Measurements from ENCODE around the gene CABYR.

Gene CABYR

DNA sequence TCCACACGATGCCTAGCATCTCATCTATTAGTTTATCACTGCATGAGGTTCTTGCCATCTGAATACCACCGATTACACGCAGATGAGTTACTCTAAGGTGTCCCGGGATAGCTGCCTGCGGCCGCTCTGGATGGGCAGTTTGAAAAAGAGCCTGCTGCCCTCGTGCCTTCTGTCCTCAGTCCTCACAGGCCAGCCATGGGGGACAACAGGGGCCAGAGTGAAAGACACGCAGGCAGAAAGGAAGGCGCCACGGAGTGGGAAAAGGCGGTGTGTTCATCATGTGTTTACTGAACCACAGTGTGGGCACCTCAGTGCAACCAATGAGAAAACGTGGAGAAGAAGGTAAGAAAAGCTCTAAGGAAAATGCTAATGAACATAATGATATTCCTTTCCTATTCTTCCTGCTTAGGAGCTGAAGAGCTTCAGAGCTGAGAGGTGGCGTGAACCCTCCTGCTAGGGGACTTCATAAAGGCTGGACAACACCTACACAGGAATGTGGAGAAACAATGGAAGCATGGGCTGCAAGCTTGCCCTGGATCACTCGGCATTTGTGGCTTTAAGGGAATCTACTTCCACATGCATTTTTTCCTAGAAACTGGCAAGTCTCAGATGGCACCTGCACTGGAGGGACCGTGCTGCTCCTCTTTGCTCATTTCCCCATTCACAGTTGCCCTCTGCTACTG, 50.9 kb downstream of the CABYR start:
- no peak for DNase-seq (ENCODE audit: low read depth in 2 of 2)

DNA sequence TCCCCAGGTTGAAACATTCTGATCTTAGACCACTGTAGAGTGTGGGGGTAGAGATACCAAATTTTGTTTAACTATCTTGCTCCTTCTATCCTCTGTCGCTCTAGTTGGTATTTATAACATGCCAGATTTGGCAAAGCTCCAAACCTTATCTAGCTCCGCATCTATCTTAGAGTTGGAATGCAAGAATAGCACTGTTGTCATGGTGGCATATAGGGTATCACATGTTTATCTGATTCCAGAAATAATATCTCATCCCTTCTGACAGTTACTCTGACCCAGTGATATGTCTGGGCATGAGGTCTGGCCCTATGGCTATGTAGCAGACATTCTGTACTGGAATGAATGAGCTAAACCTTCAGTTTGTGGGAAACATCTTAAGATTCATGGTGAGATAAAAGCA, 51.7 kb downstream of the CABYR start:
- DNase-seq (ENCODE audit: low read depth in 2 of 2): no peak

- no peak for DNase-seq (ENCODE audit: low read depth in 2 of 2)
Observed at GRCh38 chr18:24195296-24196053, 56.6 kb downstream of the CABYR start.

GRCh38 chr18:24196764-24197163, 57.9 kb downstream of the CABYR start:
- no peak for DNase-seq (ENCODE audit: low read depth in 2 of 2)

- no peak for DNase-seq (ENCODE audit: low read depth in 2 of 2)
Observed at GRCh38 chr18:24197412-24197811, 58.5 kb downstream of the CABYR start.

DNA sequence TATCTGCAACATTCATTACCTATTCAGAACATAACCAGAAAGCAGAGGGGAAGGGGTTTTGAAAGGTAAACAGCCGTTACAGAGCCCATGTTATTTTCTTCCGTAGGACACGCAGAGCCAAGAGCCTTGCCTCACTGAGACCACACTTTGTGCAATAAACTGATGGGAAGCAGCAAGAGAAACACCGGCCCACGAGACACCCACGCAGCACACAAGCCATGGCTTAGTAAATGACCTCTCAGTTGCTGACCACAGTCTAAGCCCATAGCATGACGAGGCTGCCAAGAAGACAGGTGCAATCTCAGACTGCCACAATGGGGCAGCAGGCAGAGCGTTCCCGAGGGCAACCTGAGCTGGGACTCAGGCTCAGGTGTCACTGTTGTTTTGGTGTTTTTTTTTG, 59.6 kb downstream of the CABYR start:
- DNase-seq (ENCODE audit: low read depth in 2 of 2): no peak

GRCh38 chr18:24199372-24199962, 60.6 kb downstream of the CABYR start:
- DNase-seq (ENCODE audit: low read depth in 2 of 2): no peak

GRCh38 chr18:24200494-24201290, 61.8 kb downstream of the CABYR start:
- no peak for DNase-seq (ENCODE audit: low read depth in 2 of 2)

DNA sequence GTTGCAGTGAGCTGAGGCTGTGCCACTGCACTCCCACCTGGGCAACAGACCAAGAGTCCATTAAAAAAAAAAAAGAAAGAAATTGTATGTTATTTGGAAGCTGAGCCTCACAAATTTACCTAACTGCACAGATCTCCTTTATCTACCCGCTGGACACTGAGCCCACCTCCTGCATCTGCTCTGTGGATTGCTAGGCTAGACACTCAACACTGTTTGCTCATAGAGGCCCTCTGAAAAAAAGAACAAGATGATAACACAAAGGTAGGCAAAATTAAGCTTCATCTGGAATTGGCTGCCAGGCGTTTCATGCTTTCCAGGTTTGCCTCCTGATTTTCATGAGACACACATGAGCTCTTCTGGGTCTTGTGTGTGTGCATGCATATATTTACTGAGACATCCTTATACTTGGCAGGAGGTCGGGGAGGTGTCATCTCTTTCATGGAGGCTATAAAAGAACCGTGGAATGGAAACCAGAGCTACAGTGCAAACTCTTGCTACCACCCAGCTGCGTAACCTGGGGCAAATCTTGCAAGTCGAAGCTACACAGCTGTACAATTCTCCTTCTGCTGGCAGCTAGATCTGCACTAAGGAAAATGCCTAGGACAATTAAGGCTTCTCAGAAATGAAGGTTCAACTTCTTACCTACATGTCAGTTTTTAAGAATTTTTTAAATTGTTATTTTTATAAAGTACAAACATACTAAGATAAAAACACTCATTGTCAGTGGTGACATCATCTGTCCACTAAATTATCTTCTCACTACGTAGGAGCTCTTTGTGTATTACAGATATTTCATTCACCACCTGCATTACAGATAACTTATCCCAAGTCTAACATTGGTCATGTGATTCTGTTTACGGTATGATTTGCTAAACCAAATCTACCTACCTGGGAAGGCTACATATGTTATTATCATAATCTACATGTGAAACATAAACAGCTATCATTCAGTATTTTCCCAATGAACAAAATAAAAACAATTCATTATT, 63.1 kb downstream of the CABYR start:
- no peak for DNase-seq (ENCODE audit: low read depth in 2 of 2)

DNA sequence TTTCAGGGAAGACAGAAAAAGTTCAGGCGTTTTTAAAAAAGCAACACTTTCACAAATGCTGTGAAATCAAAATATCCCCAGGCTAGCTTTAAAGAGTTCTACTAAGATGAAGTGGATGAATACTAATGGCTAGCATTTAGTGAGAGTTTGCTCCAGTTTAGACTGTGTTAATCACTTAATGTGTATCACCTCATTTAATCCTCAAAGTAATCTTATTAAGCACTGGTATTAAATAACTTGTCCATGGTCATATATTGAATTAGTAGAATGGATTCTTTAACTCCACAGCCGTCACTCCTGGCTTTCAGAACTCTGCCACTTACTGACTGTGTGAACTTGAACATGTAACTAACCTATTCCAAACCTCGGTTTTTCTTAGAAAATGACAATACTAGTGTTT, 66.0 kb downstream of the CABYR start:
- DNase-seq (ENCODE audit: low read depth in 2 of 2): no peak

- no peak for DNase-seq (ENCODE audit: low read depth in 2 of 2)
Observed at GRCh38 chr18:24208270-24209035, 69.6 kb downstream of the CABYR start.

GRCh38 chr18:24209558-24209957, 70.7 kb downstream of the CABYR start:
- no peak for DNase-seq (ENCODE audit: low read depth in 2 of 2)
